Stomach (tissue), 9 donors: ENCODE results near the gene CACNA1H. TPM values are rescaled to one million over a fixed set of nuclear protein-coding genes. Genes with fewer than 3 reads are reported as not detected.
"Not testable (repeated sequence)": the region's sequence is repeated elsewhere in the genome, so short reads cannot be mapped to it uniquely, and the experiment has no call there.

ENCODE experiments used
- DNase-seq, 2 donors: peaks; one replicate each; pipeline versions ENCODE4 v3.0.0 to v3.0.0-alpha.2; 2013 to 2019
- H3K27ac ChIP-seq, 5 donors: fragments of 200-600 bp in 4 of 5; sonication (generic) in 4 of 5; one replicate each; pipeline ENCODE4 v1.5.1; 2013 to 2019; ENCODE audit warnings: mild to moderate bottlenecking in 1 of 5, moderate library complexity in 1 of 5
- H3K27me3 ChIP-seq, 3 donors: fragments of 200-600 bp; sonication (generic); one replicate each; pipeline ENCODE4 v1.5.1; 2017 to 2019; ENCODE audit warnings: mixed run types in 1 of 3
- H3K36me3 ChIP-seq, 4 donors: fragments of 200-600 bp; sonication (generic); 1 replicate in 3 of 4; 2 replicates in 1 of 4; pipeline ENCODE4 v1.5.1; 2016 to 2019
- H3K4me1 ChIP-seq, 4 donors: fragments of 200-600 bp; sonication (generic); one replicate each; pipeline ENCODE4 v1.5.1; 2016 to 2019
- H3K4me3 ChIP-seq, 4 donors: fragments of 200-600 bp; sonication (generic) in 3 of 4; one replicate each; pipeline ENCODE4 v1.5.1; 2016 to 2019; ENCODE audit warnings: mild to moderate bottlenecking in 1 of 4
- H3K9me3 ChIP-seq, 4 donors: fragments of 200-600 bp; sonication (generic); one replicate each; pipeline ENCODE4 v1.5.1; 2016 to 2019
- EP300 ChIP-seq: sonication (generic); formaldehyde crosslinking; IDR thresholded peaks from one replicate; pipeline ENCODE4 v1.6.1; 2017; ENCODE audit warnings: antibody characterized with exemption
- POLR2A ChIP-seq, 4 donors: fragments of 450-650 bp; IDR thresholded peaks; one replicate each; pipeline ENCODE4 v1.6.1; 2016; ENCODE audit warnings: antibody characterized with exemption in 4 of 4, control low read depth in 2 of 4, mild to moderate bottlenecking in 1 of 4, moderate library complexity in 1 of 4
- POLR2AphosphoS5 ChIP-seq, 3 donors: sonication (generic); formaldehyde crosslinking; IDR thresholded peaks; one replicate each; pipeline ENCODE4 v1.6.1; 2016; ENCODE audit warnings: antibody characterized with exemption in 3 of 3
- WGBS, 5 donors: extraction: QIAGEN DNeasy Blood & Tissue Kit in 3 of 5; methylation state at CpG; one replicate each; pipeline versions ENCODE4 v1.1.5 to v1.1.7; 2013 to 2018; 5-methylcytosine and 5-hydroxymethylcytosine counted together
- intact Hi-C: fragments of 100-400 bp; cut with DNase I; formaldehyde crosslinking; loops from one replicate; pipeline ENCODE4 v1.15.1; 2023; ENCODE audit warnings: low total_unique reads
- polyA plus RNA-seq, 3 donors: library from polyadenylated mRNA; stranded (reverse); fragments of 200-250 nt; gene quantifications; one replicate each; pipeline ENCODE4 v1.2.3, GENCODE V29; 2013
- total RNA-seq, 5 donors: library from RNA; depleted of rRNA; stranded (reverse); fragments of >200 nt; gene quantifications; one replicate each; pipeline versions ENCODE4 v1.1.0 to v1.2.3, GENCODE V29; 2014 to 2016
- TF ChIP-seq, protein P1 (sequence below), 7 experiments: fragments of 450-650 bp in 4 of 7; fragments of 200-600 bp in 3 of 7; sonication (generic) in 3 of 7; IDR thresholded peaks; one replicate each; pipeline ENCODE4 v1.5.1; 2016 to 2019; ENCODE audit warnings: antibody characterized with exemption in 7 of 7, control low read depth in 2 of 7, mild to moderate bottlenecking in 1 of 7
- donor health status: healthy with polysubstance abuse.
- donor health status: Bipolar disorder and iron deficiency.
- donor health status: healthy.

Gene CACNA1H
- total and polyA plus RNA-seq, 8 donors: 1.5 to 49.6 (median 19.6) TPM

GRCh38 chr16:1230084-1230470 is 77.2 kb downstream of the CACNA1H start, which contains the start of gene TPSB2:
Gene TPSB2 (minus strand): TSS chr16:1230184. CDS start chr16:1229951, 233 bp downstream.
- DNase-seq, H3K9me3 ChIP-seq, intact Hi-C loops, H3K36me3 ChIP-seq, H3K27ac ChIP-seq, H3K4me3 ChIP-seq: not testable (repeated sequence)
- peaks cover 0 to 10% (median 0%) of the 10 kb centered on the region in 3 donors for H3K27me3 ChIP-seq
- WGBS, 5 donors: 70 to 90% (median 78%) methylated on average over 2 to 5 of the region's 11 CpGs; no CpG with 5 or more reads in 1 of the 5 donors
- H3K4me1 ChIP-seq: peaks cover 10 to 19% (median 13%) of the 10 kb centered on the region in 4 donors

DNA sequence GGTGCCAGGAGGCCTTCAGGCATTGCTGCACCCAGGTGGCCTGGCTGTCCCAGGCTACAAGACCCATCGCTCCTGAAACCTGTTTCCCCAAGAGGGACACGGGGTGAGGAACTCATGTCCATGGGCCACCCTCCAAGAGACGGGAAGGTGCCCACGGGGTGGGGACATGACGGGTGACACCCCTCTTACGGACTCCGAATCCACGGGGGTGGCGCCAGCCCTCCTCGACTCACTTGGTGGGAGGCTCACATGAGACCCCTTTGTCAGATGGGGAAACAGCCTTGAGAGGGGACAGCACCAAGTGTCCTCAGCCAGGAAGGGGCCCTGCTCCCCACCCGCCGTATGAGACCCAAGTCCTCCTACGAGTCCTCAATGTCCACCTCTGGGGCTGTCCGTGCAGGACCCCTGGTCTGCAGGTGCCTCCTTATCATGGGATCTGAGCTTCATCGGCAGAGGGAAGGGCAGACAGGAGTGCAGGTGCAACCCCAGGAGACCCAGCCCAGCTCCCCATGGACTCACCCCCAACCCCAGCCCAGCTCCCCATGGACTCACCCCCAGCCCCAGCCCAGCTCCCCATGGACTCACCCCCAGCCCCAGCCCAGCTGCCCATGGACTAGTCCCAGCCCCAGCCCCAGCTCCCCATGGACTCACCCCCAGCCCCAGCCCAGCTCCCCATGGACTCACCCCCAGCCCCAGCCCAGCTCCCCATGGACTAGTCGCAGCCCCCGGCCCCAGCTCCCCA is 77.7 kb downstream of the CACNA1H start:
- intact Hi-C loops: not testable (repeated sequence)

GRCh38 chr16:1231301-1231700 is 78.4 kb downstream of the CACNA1H start:
- 67 to 92% (median 86%) methylated on average over 1 to 6 of the region's 7 CpGs for WGBS, 5 donors
- intact Hi-C loops, H3K4me3 ChIP-seq, H3K9me3 ChIP-seq, H3K36me3 ChIP-seq, H3K4me1 ChIP-seq, H3K27ac ChIP-seq, DNase-seq: not testable (repeated sequence)
- H3K27me3 ChIP-seq: peaks cover 0 to 10% (median 0%) of the 10 kb centered on the region in 3 donors

More for the DNA sequence above, 77.7 kb downstream of the CACNA1H start:
- not testable (repeated sequence) for DNase-seq, H3K36me3 ChIP-seq, H3K27ac ChIP-seq, H3K4me3 ChIP-seq, H3K9me3 ChIP-seq
- Histone ChIP-seq H3K27me3 (peaks cover 0 to 10% (median 0%) of the 10 kb centered on the region in 3 donors), H3K4me1 (peaks cover 5 to 14% (median 7%) of the 10 kb centered on the region in 4 donors)
- WGBS, 5 donors: 79 to 87% (median 82%) methylated on average over 12 to 17 of the region's 17 CpGs

- H3K9me3 ChIP-seq, intact Hi-C loops, H3K4me1 ChIP-seq, H3K27ac ChIP-seq, H3K4me3 ChIP-seq, DNase-seq, H3K36me3 ChIP-seq: not testable (repeated sequence)
- H3K27me3 ChIP-seq: peaks cover 0 to 10% (median 0%) of the 10 kb centered on the region in 3 donors
- WGBS, 5 donors: no CpG with 5 or more reads among the region's 47 CpGs
Measured at GRCh38 chr16:1232049-1232748, 79.3 kb downstream of the CACNA1H start.

- H3K4me3 ChIP-seq, H3K4me1 ChIP-seq: not testable (repeated sequence)
- WGBS, 5 donors: no CpG with 5 or more reads among the region's 29 CpGs
Measured at GRCh38 chr16:1236659-1237058, 83.8 kb downstream of the CACNA1H start.

GRCh38 chr16:1237990-1238389 is 85.1 kb downstream of the CACNA1H start:
- H3K9me3 ChIP-seq: no peaks in the 10 kb centered on the region
- TF ChIP-seq POLR2AphosphoS5 (IDR thresholded peaks at IDR 0.05) (no peak), POLR2A (IDR thresholded peaks at IDR 0.05) (no peak), EP300 (no peak)
- TF ChIP-seq, protein P1, sequence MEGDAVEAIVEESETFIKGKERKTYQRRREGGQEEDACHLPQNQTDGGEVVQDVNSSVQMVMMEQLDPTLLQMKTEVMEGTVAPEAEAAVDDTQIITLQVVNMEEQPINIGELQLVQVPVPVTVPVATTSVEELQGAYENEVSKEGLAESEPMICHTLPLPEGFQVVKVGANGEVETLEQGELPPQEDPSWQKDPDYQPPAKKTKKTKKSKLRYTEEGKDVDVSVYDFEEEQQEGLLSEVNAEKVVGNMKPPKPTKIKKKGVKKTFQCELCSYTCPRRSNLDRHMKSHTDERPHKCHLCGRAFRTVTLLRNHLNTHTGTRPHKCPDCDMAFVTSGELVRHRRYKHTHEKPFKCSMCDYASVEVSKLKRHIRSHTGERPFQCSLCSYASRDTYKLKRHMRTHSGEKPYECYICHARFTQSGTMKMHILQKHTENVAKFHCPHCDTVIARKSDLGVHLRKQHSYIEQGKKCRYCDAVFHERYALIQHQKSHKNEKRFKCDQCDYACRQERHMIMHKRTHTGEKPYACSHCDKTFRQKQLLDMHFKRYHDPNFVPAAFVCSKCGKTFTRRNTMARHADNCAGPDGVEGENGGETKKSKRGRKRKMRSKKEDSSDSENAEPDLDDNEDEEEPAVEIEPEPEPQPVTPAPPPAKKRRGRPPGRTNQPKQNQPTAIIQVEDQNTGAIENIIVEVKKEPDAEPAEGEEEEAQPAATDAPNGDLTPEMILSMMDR (IDR thresholded peaks at IDR 0.05): no peak
- no peak overlapping the region for H3K4me3 ChIP-seq
- no peaks in the 10 kb centered on the region for H3K4me1 ChIP-seq
- no peaks in the 10 kb centered on the region for H3K36me3 ChIP-seq
- peaks cover 0 to 7% (median 0%) of the 10 kb centered on the region in 3 donors for H3K27me3 ChIP-seq
- intact Hi-C loops: no loop called here
- no peak for DNase-seq
- H3K27ac ChIP-seq: no peak overlapping the region
- WGBS, 5 donors: 79 to 84% (median 82%) methylated on average over 9 of the region's 9 CpGs

More at GRCh38 chr16:1236659-1237058, 83.8 kb downstream of the CACNA1H start:
- DNase-seq, H3K27me3 ChIP-seq, H3K27ac ChIP-seq, H3K36me3 ChIP-seq, intact Hi-C loops, H3K9me3 ChIP-seq: not testable (repeated sequence)

- 62 to 75% (median 71%) methylated on average over 7 to 20 of the region's 23 CpGs for WGBS, 5 donors
- H3K4me3 ChIP-seq, H3K9me3 ChIP-seq, H3K36me3 ChIP-seq, intact Hi-C loops, H3K27me3 ChIP-seq, H3K27ac ChIP-seq, DNase-seq, H3K4me1 ChIP-seq: not testable (repeated sequence)
Measured at GRCh38 chr16:1238909-1239308, 86.0 kb downstream of the CACNA1H start.

- H3K36me3 ChIP-seq, H3K9me3 ChIP-seq, intact Hi-C loops, DNase-seq, H3K27ac ChIP-seq, H3K4me3 ChIP-seq: not testable (repeated sequence)
- Histone ChIP-seq H3K4me1 (peaks cover 0 to 12% (median 5%) of the 10 kb centered on the region in 4 donors), H3K27me3 (peaks cover 0 to 16% (median 0%) of the 10 kb centered on the region in 3 donors)
- 88 to 94% (median 90%) methylated on average over 6 to 8 of the region's 9 CpGs for WGBS, 5 donors
Measured at GRCh38 chr16:1239575-1239974, 86.7 kb downstream of the CACNA1H start.

GRCh38 chr16:1240436-1240835 is 87.5 kb downstream of the CACNA1H start, which contains the start of gene TPSAB1:
Gene TPSAB1 (plus strand): TSS chr16:1240705. CDS start chr16:1240939, 234 bp downstream.
- H3K27me3 ChIP-seq: peaks cover 0 to 25% (median 0%) of the 10 kb centered on the region in 3 donors
- 48 to 100% (median 68%) methylated on average over 2 to 6 of the region's 12 CpGs; no CpG with 5 or more reads in 1 of the 5 donors for WGBS, 5 donors
- H3K27ac ChIP-seq, H3K4me3 ChIP-seq, H3K36me3 ChIP-seq, DNase-seq, intact Hi-C loops, H3K9me3 ChIP-seq: not testable (repeated sequence)
- H3K4me1 ChIP-seq: peaks cover 0 to 17% (median 7%) of the 10 kb centered on the region in 4 donors

DNA sequence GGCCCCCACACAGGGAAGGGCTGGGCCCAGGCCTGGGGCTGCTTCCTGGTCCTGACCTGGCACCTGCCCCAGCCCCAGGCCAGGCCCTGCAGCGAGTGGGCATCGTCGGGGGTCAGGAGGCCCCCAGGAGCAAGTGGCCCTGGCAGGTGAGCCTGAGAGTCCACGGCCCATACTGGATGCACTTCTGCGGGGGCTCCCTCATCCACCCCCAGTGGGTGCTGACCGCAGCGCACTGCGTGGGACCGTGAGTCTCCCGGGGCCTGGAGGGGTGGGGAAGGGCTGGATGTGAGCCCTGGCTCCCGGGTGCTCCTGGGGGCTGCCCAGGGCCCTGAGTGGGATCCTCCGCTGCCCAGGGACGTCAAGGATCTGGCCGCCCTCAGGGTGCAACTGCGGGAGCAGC is 88.2 kb downstream of the CACNA1H start:
- H3K4me3 ChIP-seq, DNase-seq, intact Hi-C loops, H3K36me3 ChIP-seq, H3K27ac ChIP-seq, H3K9me3 ChIP-seq: not testable (repeated sequence)
- Histone ChIP-seq H3K27me3 (peaks cover 0 to 31% (median 0%) of the 10 kb centered on the region in 3 donors), H3K4me1 (peaks cover 0 to 17% (median 7%) of the 10 kb centered on the region in 4 donors)
- 83 to 88% (median 86%) methylated on average over 8 to 11 of the region's 15 CpGs; no CpG with 5 or more reads in 2 of the 5 donors for WGBS, 5 donors
